VCaP (cell line): Measurements from ENCODE around the gene OR1Q1.

Experiments used
- H3K27ac ChIP-seq: fragments of 450-650 bp; 2 replicates; pipeline ENCODE4 v1.5.1; 2017
- CTCF ChIP-seq: fragments of 450-650 bp; conservative IDR thresholded peaks from 2 replicates; pipeline ENCODE4 v1.5.1; 2017; ENCODE audit warnings: mild to moderate bottlenecking, moderate library complexity

The OR1Q1 gene

DNA sequence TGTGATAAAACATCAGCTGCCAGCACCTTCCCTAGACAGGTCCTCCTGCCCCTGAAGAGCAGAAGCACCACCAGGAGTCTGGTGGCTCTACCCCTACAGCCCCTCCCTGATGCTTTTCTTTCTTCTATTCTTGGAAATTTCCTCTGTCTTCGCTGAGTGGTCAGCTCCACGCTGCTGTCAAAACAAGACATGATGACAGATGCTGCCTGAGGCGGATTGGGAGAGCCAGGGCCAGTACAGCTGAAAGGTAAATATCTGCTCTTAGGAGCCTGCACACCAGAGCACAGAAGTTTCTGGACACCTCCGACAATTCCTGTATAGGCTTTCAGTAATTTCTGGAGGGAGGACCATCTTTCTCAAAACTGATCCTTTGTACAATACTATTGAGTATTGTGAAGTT, 4.7 kb upstream of the OR1Q1 start:
- no peak for TF ChIP-seq CTCF
- H3K27ac ChIP-seq = no peak overlapping the region

DNA sequence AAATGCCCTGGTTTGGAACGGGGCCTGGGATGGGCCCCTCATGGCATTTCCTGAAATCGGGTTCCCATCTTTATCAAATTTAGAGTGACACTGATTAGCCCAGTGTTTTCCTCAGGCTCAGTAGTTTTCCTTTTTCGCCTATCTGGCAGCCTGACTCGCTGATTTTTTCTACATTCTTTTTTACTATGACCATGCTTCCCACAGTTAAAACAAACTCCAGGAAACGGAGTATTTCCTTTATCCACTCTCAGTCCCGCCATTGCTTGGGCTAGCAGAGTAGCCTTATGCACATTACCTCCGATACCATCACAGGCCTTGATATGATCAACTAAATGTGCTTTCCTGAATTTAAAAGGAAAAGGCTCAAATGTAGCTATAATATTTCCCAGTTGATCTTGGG, 5.5 kb downstream of the OR1Q1 start:
- TF ChIP-seq CTCF = no peak
- no peak overlapping the region for H3K27ac ChIP-seq

DNA sequence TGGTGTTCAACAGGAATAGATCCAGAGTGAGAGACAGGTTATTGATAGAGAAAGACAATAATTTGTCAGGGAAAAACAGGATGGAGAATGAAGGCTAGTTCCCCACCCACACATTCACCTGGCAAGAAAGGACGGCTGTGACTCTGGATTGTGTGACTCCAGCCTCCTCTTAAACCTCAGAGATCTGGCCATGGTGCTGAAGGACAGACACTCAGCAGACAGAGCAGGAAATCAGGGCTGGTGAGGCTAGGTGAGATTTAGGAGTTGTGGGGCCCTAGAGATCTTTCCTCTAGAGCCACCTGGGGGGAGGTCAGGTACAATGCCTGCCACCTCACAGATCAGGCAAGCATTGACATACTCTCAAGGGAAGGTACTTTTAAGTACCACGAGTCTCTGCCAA, 27.7 kb downstream of the OR1Q1 start:
- H3K27ac ChIP-seq = no peak overlapping the region
- TF ChIP-seq CTCF = no peak

GRCh38 chr9:122656378-122656777, 41.8 kb downstream of the OR1Q1 start:
- TF ChIP-seq CTCF = no peak

DNA sequence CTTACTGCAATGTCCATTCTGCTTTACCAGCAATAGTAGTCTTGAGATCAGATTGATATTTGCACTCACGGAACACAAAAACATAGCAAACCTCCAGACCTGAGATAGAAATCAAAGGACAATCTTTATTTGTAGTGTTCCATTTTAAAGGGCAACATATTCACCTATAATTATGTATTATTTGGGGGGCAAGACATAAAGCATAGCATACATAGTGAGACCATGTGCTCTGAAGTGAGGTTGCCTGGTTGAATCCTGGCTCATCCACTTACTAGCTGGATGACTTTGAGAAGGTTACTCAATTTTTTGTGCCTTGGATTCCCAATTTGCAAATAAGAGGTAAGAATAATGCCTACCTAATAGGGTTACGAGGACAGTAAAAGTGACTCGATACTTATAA, 43.0 kb downstream of the OR1Q1 start, which contains the start of gene OR1B1:
OR1B1 (minus strand) TSS at position 101 of the 400 bp plus-strand sequence.
- no peak for TF ChIP-seq CTCF
- no peak within 1 kb of the TSS for H3K27ac ChIP-seq

More at GRCh38 chr9:122656378-122656777, 41.8 kb downstream of the OR1Q1 start:
- H3K27ac ChIP-seq = no peak overlapping the region

DNA sequence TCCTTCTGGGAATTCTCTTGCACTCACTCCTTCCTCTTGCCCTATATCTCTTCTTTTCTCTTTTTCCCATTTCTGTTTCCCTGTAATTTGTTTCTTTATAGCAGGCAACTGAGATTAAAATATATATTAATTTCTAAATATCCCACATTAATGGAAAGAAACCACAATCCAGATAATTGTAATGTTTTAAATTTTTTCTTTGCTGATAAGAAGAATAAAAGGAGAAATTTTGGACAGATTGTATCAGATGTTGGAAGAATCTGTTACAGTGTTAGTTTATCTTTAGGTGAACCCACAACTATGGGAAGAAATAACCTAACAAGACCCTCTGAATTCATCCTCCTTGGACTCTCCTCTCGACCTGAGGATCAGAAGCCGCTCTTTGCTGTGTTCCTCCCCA, 46.9 kb downstream of the OR1Q1 start, which contains the start of gene OR1L1:
OR1L1 (plus strand) TSS at position 301 of the 400 bp plus-strand sequence; CDS start at position 301, 0 bp downstream.
- no peak for TF ChIP-seq CTCF
- H3K27ac ChIP-seq = no peak within 1 kb of the TSS
